DOHH2 (cell line): ENCODE measurements around the gene PTGDR.

Experiments used
- CTCF ChIP-seq: fragments of 200-600 bp; sonication (generic); IDR thresholded peaks from one replicate; pipeline ENCODE4 v1.5.1; 2014; ENCODE audit warnings: antibody characterized with exemption, mild to moderate bottlenecking, low read depth, low read length; ENCODE audit not compliant: poor library complexity, severe bottlenecking
- EZH2phosphoT487 ChIP-seq: fragments of 200-600 bp; sonication (generic); IDR thresholded peaks from 2 replicates; pipeline ENCODE4 v1.6.1; 2017; ENCODE audit warnings: borderline replicate concordance, mild to moderate bottlenecking, antibody characterized with exemption, low read length, moderate library complexity, mixed read lengths

- TF ChIP-seq CTCF: no peak
- no peak for TF ChIP-seq EZH2phosphoT487
Measured at GRCh38 chr14:52315355-52315718, 47.8 kb downstream of the PTGDR start.
